GM12878 (cell line): ENCODE measurements around the gene DCAF17. TPM values are rescaled to one million over a fixed set of nuclear protein-coding genes. Genes with fewer than 3 reads are reported as not detected.

Source experiments
- ATAC-seq: fragments of 200-7000 bp; cut with Tn5 transposase; 3 replicates; pipeline ENCODE4 v1.9.1; 2020; ENCODE audit warnings: mild to moderate bottlenecking, moderate library complexity
- BruUV-seq: library from RNA; stranded (reverse); fragments of 400-500 nt; replicated peaks from 2 replicates; lab custom pipeline; 2021; lab: Mats Ljungman, UMichigan
- CTCF ChIA-PET: fragments of 300-600 bp; sonication (Branson Sonifier 250); formaldehyde crosslinking; extraction: SDS; loops from one replicate; lab custom pipeline; 2021; ENCODE audit warnings: inconsistent platforms; lab: Yijun Ruan, JAX
- POLR2A ChIA-PET: fragments of 350-600 bp; formaldehyde crosslinking; extraction: SDS; loops from one replicate; lab custom pipeline; 2021; ENCODE audit warnings: inconsistent platforms; lab: Charles Lee
- RAD21 ChIA-PET: fragments of 300-600 bp; sonication (Branson Sonifier 250); formaldehyde crosslinking; loops from one replicate; lab custom pipeline; 2023; ENCODE audit warnings: antibody characterized with exemption; ENCODE audit not compliant: unreplicated experiment; lab: Charles Lee
- SMC1A ChIA-PET: fragments of 300-600 bp; sonication (Branson Sonifier 250); formaldehyde crosslinking; loops from one replicate; lab custom pipeline; 2023; ENCODE audit not compliant: unreplicated experiment, uncharacterized antibody; lab: Charles Lee
- DNase-seq: peaks from one replicate; pipeline ENCODE4 v3.0.0-alpha.2; 2011; ENCODE audit warnings: low read depth, low spot score
- FAIRE-seq: peaks from 3 replicates; lab custom pipeline; 2011; peaks lifted over from hg19 to GRCh38; lab: Jason Lieb, UNC
- H2AFZ ChIP-seq: 2 replicates; pipeline ENCODE4 v1.6.0; 2011; ENCODE audit warnings: low read depth, low read length, control low read depth; ENCODE audit not compliant: control insufficient read depth
- H3K27ac ChIP-seq: 2 replicates; pipeline ENCODE4 v1.5.1; 2011; ENCODE audit warnings: control low read depth; ENCODE audit not compliant: control insufficient read depth, insufficient read depth
- H3K27me3 ChIP-seq, 2 experiments: replicated peaks in 1 of 2; 2 replicates each; pipeline versions ENCODE4 v1.6.0 to v1.6.1; 2011; ENCODE audit warnings: low read length in 1 of 2; ENCODE audit not compliant: control insufficient read depth in 2 of 2, insufficient read depth in 2 of 2
- H3K36me3 ChIP-seq, 2 experiments: 2 replicates each; pipeline ENCODE4 v1.5.1; 2011; ENCODE audit warnings: low read length in 1 of 2; ENCODE audit not compliant: control insufficient read depth in 2 of 2, insufficient read depth in 2 of 2
- H3K4me1 ChIP-seq: 2 replicates; pipeline ENCODE4 v1.6.1; 2011; ENCODE audit warnings: mild to moderate bottlenecking, low read length, moderate library complexity, mixed read lengths; ENCODE audit not compliant: control insufficient read depth, insufficient read depth
- H3K4me2 ChIP-seq: 2 replicates; pipeline ENCODE4 v1.6.0; 2011; ENCODE audit warnings: control low read depth; ENCODE audit not compliant: control insufficient read depth, insufficient read depth
- H3K4me3 ChIP-seq: fragments of 200-600 bp; sonication (generic); 2 replicates; pipeline ENCODE4 v1.5.1; 2016
- H3K79me2 ChIP-seq: 2 replicates; pipeline ENCODE4 v1.6.0; 2011; ENCODE audit warnings: low read length; ENCODE audit not compliant: control insufficient read depth, insufficient read depth
- H3K9ac ChIP-seq: 2 replicates; pipeline ENCODE4 v1.8.0; 2011; ENCODE audit warnings: low read length, control low read depth, mixed read lengths; ENCODE audit not compliant: control insufficient read depth, insufficient read depth
- H3K9me3 ChIP-seq: replicated peaks from 3 replicates; pipeline ENCODE4 v1.5.1; 2011; ENCODE audit warnings: mild to moderate bottlenecking, low read length; ENCODE audit not compliant: control insufficient read depth, insufficient read depth
- H4K20me1 ChIP-seq: 2 replicates; pipeline ENCODE4 v1.6.0; 2011; ENCODE audit not compliant: control insufficient read depth, insufficient read depth
- BRCA1 ChIP-seq: IDR thresholded peaks from 2 replicates; pipeline ENCODE4 v1.6.1; 2011; ENCODE audit warnings: low read depth, low read length, improper control_type of control experiment
- POU2F2 ChIP-seq: IDR thresholded peaks from 3 replicates; pipeline ENCODE4 v1.6.1; 2011; ENCODE audit warnings: low read depth, mild to moderate bottlenecking, low read length, borderline replicate concordance
- WRNIP1 ChIP-seq: IDR thresholded peaks from 2 replicates; pipeline ENCODE4 v1.6.1; 2011; ENCODE audit warnings: low read depth, low read length, improper control_type of control experiment, borderline replicate concordance
- ZNF384 ChIP-seq: IDR thresholded peaks from 2 replicates; pipeline ENCODE4 v1.6.1; 2012; ENCODE audit warnings: low read depth, mild to moderate bottlenecking, low read length, improper control_type of control experiment, borderline replicate concordance
- in situ Hi-C: fragments of 300-500 bp; cut with MboI; formaldehyde crosslinking; loops from 9 replicates; pipeline ENCODE4 v1.14.3; 2018; ENCODE audit warnings: mixed read lengths
- intact Hi-C: fragments of 100-400 bp; cut with micrococcal nuclease; formaldehyde crosslinking; loops from one replicate; pipeline ENCODE4 v1.14.2; 2022; ENCODE audit not compliant: unreplicated experiment
- polyA plus RNA-seq, 11 experiments: library from polyadenylated mRNA; depleted of rRNA in 4 of 11; unstranded in 6 of 11; stranded (reverse) in 5 of 11; fragments of >200 nt; fragmentation: Nextera tagmentation in 4 of 11; fragmentation: Illumina TruSeq in 1 of 11; extraction: Ambion mirVana in 4 of 11; extraction: Trizol in 1 of 11; gene quantifications; 1 replicate in 1 of 11; 2 replicates in 10 of 11; pipeline versions ENCODE4 v1.2.1 to v1.2.3, GENCODE V29; 2011 to 2016; ENCODE audit warnings: inconsistent platforms in 2 of 11, missing spikeins in 2 of 11, low read depth in 1 of 11
- total RNA-seq, 4 experiments: library from RNA; depleted of rRNA in 3 of 4; stranded (reverse); fragments of >200 nt in 3 of 4; fragmentation: Illumina TruSeq in 1 of 4; extraction: Trizol in 1 of 4; gene quantifications; 2 replicates each; pipeline versions ENCODE4 v1.2.1 to v1.2.3, GENCODE V29; 2013 to 2021
- TF ChIP-seq, protein P1 (sequence below): IDR thresholded peaks from 2 replicates; pipeline ENCODE4 v1.6.1; 2012; ENCODE audit warnings: mild to moderate bottlenecking, low read depth, low read length

The DCAF17 gene
- total and polyA plus RNA-seq, 10 of the 15 experiments (the other 5 are each of a cell fraction or from before 2014, with no cell fraction given), result 5.2 to 32.9 (median 23.4) TPM

DNA sequence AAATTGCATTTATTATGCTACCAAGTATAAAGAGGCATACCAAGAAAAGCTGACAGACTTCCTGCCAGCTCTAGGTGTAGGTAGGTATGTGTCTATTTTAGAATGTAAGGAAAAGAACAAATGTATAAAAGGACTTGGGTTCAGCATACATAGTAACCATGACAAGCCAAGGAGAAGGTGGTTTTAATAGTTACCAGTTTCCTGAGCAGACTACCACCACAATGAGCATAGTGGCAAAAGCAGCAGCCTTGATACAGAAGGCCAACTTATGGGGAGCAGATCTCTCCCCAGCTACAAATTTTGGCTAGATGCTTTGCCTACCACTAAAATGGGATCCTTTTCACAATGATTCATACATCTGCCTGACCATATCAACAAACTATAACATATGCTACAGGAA lies 34.7 kb upstream of the DCAF17 start:
- ChIA-PET CTCF (interaction anchor here (0.6 to 1.6 kb wide), 6 partner anchors 9 to 80 kb away, joined by 3 to 8 read pairs (median 4); no protein-coding TSS in a partner anchor), POLR2A (interaction anchor here (1.1 to 1.8 kb wide), 3 partner anchors 10 to 82 kb away, joined by 3 to 10 read pairs (median 4); partner anchors contain the start of genes DCAF17 and METTL8), RAD21 (interaction anchor here (0.9 to 1.5 kb wide), 3 partner anchors 8 to 52 kb away, joined by 3 to 4 read pairs (median 3); no protein-coding TSS in a partner anchor)
- Histone ChIP-seq H3K79me2 (peaks cover 51% of the 10 kb centered on the region), H4K20me1 (no peaks in the 10 kb centered on the region), H3K9ac (no peak overlapping the region), H3K27me3 (no peaks in the 10 kb centered on the region), H3K27ac (no peak overlapping the region), H3K9me3 (peaks cover 22% of the 10 kb centered on the region)
- in situ Hi-C loops, result no loop called here
- DNase-seq, result no peak
- BruUV-seq, result no TSS peak
- ATAC-seq, result peak; percentile 54
- no peak for FAIRE-seq
- TF ChIP-seq, protein P1, sequence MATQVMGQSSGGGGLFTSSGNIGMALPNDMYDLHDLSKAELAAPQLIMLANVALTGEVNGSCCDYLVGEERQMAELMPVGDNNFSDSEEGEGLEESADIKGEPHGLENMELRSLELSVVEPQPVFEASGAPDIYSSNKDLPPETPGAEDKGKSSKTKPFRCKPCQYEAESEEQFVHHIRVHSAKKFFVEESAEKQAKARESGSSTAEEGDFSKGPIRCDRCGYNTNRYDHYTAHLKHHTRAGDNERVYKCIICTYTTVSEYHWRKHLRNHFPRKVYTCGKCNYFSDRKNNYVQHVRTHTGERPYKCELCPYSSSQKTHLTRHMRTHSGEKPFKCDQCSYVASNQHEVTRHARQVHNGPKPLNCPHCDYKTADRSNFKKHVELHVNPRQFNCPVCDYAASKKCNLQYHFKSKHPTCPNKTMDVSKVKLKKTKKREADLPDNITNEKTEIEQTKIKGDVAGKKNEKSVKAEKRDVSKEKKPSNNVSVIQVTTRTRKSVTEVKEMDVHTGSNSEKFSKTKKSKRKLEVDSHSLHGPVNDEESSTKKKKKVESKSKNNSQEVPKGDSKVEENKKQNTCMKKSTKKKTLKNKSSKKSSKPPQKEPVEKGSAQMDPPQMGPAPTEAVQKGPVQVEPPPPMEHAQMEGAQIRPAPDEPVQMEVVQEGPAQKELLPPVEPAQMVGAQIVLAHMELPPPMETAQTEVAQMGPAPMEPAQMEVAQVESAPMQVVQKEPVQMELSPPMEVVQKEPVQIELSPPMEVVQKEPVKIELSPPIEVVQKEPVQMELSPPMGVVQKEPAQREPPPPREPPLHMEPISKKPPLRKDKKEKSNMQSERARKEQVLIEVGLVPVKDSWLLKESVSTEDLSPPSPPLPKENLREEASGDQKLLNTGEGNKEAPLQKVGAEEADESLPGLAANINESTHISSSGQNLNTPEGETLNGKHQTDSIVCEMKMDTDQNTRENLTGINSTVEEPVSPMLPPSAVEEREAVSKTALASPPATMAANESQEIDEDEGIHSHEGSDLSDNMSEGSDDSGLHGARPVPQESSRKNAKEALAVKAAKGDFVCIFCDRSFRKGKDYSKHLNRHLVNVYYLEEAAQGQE, result no peak
- no peak for TF ChIP-seq WRNIP1
- no peak for TF ChIP-seq POU2F2
- no peak for TF ChIP-seq BRCA1
- no peak for TF ChIP-seq ZNF384
- TF ChIP-seq, all 136 proteins: peak for 0
- intact Hi-C loops, result no loop called here
- Histone ChIP-seq H3K4me2 (no peak overlapping the region), H2AFZ (no peak overlapping the region), H3K36me3 (peaks cover 0 to 4% of the 10 kb centered on the region in 2 experiments; a peak in 2 of 4 replicates), H3K4me3 (no peak overlapping the region), H3K4me1 (no peaks in the 10 kb centered on the region)
- SMC1A ChIA-PET, result interaction anchor here (0.7 to 3.0 kb wide), 9 partner anchors 9 to 173 kb away, joined by 3 to 19 read pairs (median 3); no protein-coding TSS in a partner anchor
